T-helper 1 cell (primary cell): ENCODE results near the gene GLG1.
"Not testable (repeated sequence)": the region's sequence is repeated elsewhere in the genome, so short reads cannot be mapped to it uniquely, and the experiment has no call there.

Experiments
- DNase-seq, 5 donors: peaks; one replicate each; pipeline ENCODE4 v3.0.0-alpha.2; 2012 to 2020

Gene GLG1

DNA sequence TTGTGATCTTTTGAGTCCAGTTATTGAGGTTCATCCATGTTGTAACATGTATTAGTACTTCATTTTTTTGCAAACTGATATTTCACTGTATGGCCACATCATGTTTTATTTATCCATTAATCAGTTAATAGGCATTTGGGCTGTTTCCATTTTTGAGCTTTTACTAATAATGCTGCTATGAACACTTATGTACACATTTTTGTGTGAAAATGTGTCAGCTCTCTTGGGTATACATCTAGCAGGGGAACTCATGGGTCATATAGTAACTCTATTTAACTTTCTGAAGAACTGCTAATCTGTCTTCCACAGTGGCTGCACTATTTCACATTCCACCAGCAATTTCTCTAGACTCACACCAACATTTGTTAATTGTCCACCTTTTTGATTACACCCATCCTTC lies 82.0 kb downstream of the GLG1 start:
- no peak for DNase-seq

DNA sequence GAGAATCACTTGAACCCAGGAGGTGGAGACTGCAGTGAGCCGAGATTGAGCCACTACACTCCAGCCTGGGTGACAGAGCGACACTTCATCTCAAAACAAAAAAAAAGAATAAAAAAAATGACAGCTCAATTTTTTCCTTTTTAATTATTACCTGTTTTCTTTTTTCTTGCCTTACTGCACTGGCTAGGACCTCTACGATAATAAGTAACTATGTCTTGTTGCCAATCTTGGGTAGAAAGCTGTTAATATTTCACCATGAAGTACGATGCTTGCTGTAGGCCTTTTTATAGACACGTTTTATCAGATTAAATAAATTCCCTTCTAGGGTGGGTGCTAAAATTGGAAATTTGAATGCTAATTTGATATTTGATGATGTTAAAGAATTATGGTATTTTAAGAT lies 82.8 kb downstream of the GLG1 start:
- no peak for DNase-seq

DNA sequence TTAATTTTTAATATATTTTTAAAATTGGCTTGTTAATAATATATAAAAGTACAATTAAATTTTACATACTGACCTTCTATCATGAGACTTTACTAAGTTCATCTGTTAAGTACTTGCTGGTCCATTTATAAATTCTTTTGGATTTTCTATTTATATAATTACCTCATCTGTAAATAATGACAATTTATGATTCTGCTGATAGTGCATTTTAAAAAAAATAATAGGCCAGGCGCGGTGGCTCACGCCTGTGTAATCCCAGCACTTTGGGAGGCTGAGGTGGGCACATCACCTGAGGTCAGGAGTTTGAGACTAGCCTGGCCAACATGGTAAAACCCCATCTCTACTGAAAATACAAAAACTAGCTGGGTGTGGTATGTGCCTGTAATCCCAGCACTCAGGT lies 83.2 kb downstream of the GLG1 start:
- DNase-seq, result not testable (repeated sequence)

DNA sequence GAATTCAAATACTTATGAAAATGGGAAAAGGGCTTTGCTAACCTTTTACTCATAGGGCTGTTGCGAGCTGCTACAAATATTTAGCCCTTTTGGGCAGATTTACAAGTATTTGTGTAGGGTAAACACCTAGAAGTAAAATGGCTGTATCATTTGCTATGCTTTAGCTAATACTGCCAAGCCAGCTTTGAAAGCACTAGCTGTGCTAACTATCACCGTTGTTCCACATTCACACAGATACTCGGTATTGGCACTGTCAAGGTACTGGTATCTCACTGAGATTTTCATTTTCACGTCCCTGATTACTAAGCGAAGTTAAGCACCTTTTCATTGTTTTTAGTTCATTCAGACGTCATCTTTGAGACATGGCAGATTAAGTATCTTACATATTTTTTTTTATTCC lies 84.8 kb downstream of the GLG1 start:
- no peak for DNase-seq

DNA sequence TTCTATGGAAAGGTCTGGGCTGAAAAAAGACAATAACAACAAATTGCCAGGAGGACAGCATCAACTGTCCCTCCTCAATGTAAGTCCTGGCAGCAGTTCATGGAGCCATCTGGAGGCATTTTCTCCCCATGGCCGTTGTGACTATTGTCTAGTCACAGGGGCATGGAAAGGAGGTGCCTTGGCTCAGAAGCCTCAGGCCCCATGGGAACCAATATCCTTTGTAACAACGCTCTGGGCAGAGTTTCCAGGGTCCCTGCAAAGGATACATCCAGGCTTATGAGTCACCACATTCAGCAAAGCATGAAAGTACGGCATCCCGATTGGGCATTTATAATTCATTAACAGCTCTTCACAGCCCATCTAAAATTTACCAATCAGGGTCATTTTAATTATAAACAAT lies 85.2 kb downstream of the GLG1 start:
- DNase-seq, result no peak

DNA sequence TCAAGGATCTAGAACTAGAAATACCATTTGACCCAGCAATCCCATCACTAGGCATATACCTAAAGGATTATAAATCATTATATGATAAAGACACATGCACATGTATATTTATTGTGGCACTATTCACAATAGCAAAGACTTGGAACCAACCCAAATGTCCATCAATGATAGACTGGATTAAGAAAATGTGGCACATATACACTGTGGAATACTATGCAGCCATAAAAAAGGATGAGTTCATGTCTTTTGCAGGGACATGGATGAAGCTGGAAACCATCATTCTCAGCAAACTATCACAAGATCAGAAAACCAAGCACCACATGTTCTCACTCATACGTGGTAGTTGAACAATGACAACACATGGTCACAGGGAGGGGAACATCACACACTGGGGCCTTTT lies 88.0 kb downstream of the GLG1 start:
- not testable (repeated sequence) for DNase-seq

DNA sequence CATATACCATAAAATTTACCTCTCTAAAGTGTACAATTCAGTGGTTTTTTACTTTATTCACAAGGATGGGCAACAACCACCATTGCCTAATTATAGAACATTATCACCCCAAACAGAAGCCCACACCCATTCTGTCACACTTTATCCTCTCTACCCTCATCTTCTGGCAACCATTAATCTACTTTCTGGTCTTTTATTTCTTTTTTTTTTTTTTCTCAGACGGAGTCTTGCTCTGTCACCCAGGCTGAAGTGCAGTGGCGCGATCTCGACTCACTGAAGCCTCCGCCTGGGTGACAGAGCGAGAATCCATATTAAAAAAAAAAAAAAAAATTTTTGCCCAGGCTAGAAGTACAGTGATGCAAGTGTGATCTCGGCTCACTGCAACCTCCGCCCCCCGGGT lies 95.0 kb downstream of the GLG1 start:
- no peak for DNase-seq

DNA sequence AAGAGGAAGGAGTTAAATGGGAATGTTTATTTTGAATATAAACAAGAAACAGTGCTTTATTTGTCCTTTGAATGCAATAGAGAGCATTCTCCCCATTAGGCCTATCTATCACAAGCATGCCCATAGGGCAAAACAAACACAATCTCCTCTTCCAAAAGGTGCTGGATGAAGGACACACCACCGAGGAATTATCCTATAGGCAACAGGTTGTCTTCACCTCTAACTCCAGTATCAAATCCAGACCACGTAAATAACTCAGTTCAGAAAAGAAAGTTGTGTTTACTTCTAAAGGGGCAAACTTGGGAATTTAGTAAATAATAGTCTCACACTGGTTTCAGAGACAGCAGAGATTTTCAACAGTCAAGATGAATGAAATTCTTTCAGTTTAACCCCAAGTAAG lies 101.9 kb downstream of the GLG1 start:
- no peak for DNase-seq

DNA sequence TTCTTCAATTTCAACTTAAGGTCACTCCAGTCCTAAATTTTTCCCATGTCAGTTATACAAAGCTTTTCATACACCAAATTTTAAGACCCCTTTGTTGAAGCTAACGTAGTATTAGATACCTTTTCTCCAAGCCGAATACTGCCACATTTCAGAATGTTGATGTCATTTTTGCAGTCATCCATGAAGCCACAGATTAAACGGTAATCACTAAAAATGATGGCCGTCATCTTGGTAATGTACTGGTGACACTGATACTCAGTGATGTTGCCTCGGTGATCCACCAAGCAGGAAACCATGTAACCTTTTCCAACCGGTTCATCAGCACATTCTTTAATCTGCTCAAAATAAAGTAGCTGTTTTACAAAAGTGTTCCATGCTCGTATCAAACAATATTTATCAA lies 103.5 kb downstream of the GLG1 start:
- no peak for DNase-seq

DNA sequence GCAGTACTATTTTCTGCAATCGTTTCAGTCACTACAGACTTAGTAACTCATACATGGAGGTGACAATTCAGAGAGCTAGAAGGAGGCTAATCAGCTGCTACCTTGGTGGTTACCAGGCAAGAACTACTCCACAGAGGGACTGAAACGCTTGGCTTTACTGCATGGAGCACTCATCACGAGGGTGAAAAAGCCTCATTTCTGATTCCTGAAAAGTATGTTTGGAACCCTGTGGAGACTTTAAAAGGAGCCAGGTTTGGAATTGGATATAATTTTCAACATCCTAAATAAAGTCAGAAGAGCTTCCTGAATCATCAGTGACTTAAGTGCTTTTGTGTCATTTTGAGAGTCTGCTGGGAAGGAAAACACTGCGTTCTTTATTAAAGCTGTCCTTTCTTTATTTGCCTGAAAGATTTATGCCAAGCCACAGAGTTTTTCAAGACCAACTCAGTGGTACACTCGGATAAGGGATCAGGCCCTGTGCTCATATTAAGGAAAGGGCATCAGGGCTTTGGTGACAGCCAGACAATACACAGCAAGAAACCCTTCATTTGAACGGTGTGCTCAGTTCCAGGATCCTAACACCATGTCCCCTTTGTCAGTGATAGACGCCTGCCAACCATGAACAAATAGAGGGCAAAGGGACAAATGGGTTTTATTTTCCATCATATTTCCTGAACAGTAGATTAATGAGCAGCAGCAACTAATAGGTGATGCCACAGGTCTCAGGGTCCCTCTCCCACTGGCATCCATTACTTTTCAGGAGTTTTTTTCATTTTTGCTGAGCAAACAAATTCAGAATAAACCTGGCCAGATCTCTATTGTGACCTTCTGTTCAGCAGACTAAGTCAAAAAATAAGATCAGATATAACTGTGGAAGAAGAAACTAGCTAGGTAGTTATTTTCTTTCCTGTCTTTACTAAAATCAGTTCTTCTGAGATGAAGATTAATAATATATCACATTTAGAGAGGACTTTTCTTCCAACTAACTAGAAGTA lies 105.1 kb downstream of the GLG1 start:
- no peak for DNase-seq

DNA sequence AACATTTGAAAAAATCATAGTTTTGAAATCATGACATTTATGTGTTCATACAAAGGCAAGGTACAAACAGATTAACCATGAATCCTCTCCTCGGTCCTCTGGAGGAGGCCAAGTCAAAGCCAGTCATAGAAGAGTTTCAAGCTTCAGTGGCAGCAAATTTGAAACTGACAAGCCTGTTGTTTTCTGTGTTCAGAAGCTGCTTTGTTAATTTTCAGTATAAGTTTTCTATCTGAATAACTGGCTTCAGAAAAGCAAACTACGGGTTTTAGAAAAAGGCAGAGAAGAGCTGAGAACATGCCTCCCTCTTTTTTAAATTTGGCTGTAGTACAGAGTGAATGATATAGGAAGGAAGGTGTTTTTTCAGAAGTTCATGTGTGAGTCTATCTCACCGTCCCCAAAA lies 106.0 kb downstream of the GLG1 start:
- DNase-seq, result no peak

DNA sequence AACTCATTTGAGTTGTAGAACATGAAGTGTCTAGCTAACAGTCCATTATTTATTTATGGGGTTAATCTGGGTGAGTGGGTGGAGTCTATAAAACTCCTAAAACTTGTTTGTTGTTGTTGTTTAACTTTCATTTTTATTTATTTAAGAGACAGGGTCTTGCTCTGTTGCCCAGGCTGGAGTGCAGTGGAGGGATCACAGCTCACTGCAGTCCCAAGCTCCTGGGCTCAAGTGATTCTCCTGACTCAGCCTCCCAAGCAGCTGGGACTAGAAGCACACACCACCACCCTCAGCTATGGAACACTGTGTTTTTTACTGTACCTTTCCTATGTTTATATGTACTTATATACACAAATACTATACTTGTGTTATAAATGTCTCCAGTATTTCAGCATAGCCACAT lies 107.8 kb downstream of the GLG1 start:
- no peak for DNase-seq

DNA sequence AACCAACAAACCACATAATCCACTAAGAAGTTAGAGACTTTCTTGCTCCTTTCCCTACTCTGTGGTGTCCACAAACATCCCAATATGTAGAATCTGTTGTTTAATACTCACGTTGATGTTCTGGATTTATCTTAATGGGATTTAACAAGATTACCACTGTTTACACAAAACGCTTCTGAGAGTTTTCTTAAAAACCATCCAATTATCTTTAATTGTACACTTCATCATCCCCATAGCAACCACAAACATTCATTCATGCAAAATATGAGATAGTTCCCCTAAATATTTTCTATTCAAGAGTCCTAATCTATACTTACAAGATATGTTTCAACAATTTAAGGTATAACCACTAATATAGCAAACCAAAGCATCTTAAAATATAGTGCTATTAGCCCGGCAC lies 109.2 kb downstream of the GLG1 start:
- no peak for DNase-seq

DNA sequence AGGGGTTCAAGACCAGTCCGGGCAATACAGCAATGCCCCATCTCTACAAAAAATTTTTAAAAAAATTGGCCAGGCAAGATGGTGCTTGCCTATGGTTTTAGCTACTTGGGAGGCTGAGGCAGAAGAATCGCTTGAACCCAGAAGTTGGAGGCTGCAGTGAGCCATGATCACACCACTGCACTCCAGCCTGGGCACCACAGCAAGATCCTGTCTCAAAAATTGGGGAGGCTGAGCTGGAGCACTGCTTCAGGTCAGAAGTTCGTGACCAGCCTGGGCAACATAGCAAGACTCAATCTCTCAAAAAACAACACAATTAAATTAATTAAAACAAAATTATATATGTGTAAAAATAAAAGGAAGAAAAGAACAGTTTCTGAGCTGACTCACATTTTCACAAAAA lies 110.9 kb downstream of the GLG1 start:
- DNase-seq, result no peak

DNA sequence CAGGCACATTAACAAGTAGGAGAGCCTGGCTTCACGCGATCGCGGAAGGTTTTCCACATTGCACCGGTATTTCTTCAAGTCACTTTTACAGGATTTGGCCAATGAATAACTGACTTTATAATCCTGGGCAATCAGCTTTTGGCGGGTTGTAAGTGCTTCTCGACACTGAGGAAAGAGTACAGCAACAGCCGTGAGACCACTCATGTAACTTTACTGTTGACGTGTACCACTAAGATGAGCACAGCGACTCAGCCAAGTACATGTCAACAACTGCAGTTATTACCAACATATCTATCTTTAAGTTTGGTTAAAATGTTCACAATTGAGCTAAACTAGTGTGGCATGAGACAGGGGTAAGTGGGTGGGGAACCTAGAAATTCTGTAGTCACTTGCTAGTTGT lies 113.9 kb downstream of the GLG1 start:
- DNase-seq, result no peak

DNA sequence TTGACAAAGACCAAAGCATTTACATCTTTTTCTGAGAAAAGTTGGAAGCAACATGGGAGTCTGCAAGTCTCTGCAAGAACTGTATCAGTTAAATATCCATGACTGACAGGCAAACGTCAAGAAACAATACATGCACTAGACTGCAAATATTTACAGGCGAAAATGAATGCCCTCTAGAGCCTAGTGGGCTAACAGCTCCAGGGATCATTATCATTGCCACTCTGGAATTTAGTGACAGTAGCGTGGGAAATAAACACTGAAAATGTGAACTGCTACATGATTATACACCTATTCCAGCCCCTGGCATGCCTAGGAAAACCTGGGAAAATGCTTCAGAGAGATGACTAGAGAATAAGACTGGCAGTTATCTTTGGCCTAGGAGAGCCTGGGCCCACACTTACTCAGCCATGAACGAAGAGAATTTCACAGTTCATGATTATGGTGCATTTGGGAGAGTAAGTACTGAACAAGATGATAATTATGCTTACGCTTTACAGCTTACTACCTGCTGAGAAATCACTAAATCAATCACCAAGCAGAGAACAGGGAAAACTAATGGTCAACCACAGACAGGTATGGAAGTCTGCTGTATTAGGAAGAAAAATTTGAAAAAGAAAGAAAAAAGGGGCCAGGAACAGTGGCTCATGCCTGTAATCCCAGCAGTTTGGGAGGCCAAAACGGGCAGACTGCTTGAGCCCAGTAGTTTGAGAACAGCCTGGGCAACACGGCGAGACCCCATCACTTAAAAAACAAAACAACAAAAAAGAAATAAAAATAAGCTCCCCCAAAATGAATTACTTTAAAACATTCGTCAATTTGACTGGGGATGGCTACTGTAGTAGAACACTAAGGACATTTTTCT lies 119.0 kb downstream of the GLG1 start:
- no peak for DNase-seq

DNA sequence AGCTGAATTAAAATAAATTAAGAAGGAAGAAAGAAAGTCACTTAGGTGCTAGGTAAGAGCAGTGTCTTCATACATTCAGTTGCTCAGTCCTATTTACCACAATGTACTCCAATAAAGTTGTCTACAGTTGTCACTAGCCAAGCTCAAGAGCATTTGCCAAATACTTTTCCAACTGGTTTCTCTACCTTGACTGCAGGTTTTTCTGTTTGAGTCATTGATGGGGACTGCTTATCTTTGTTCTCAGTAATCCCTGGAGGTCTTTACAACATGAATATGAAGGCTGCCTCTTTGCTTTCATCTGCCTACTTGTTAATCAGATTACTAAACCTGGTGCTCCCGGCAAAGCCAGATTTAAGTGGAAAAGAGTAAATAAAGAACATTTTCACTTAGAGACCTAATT lies 121.0 kb downstream of the GLG1 start:
- no peak for DNase-seq

DNA sequence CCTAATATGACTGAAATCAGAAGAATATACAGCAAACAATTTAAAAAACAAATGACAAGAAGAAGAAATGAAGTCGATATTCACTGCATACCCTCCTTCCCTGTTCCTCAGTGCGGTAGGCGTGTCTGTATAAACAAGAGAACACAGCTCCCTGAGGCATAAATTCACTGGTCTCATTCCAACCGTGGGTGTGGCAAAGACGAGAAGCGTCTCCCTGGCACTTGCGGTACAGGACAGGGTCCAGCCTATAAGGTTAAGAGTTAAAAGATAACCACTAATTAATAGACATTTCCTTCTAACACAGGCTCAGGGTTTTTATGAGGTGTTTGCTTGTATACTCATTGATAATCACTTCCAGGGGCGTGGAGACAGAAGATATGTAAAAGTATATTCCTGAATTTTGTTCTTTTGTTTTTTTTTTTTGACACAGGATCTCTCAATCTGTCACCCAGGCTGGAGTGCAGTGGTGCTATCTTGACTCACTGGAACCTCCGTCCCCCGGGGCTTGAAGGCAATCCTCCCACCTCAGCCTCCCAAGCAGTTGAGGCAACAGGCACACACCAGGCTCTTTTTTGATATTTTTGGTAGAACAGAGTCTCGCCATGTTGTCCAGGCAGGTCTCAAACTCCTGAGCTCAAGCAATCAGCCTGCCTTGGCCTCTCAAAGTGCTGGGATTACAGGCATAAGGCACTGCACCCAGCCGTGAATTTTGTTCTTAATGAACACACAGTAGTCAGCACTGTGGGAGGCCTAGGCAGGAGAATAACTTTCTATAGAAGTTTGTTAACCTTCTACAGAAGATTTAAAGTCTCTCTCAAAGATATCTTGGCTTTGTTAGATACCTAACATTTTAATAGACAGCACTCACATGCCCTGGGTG lies 126.5 kb downstream of the GLG1 start:
- no peak for DNase-seq

DNA sequence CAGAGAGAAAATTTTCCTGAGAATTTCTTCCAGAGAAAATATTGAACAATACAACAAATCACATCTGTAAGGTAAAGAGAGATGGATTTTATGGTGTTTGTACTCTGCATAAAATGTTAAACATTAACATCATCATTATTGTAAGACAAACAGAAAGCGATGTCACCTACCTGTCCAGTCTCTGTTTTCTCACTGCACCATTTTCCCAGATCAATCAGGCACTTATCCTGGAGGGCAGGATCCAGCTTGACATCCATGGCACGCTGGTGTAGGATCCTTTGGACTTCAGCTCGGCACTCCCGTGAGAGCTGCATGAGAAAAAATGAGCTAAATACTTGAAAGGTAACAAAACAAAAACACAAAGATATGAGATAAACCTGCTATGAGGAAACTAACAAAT lies 129.7 kb downstream of the GLG1 start:
- no peak for DNase-seq

DNA sequence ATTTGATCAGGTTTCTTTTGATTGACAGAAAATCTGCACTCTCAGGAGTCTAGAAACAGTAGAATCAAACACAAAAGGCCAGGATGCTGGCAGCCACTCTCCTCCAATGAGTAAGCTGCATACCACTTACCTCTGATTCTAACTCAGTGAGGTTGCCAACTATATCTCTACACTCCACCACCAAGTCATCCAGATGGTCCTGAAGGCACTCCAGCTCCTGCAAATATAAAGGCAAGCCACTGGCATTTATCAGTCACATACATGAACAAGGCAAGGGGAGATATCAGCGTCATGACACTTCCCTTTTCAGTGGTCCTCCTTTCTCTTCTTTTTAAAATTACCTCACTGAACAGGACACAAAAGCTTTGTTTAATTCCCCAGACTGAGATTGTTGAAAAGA lies 132.5 kb downstream of the GLG1 start:
- no peak for DNase-seq

DNA sequence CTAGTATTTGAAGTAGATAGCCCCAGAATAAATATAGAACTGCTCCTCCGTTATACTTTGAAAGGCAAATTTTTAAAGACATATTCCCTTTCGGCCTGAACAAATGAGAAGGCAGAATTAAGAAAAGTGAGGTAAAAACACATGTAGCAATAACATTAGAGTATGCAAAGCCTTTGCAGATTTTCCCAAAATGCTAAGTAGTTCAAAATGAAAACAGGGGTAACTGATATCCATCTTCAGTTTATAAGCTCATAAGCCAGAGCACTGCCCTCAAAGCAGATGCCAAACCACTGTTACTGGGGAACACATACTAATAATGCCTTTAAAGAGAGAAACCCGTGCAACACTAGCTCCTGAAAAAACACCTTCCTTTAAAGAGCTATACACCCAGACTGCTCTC lies 134.4 kb downstream of the GLG1 start:
- no peak for DNase-seq

DNA sequence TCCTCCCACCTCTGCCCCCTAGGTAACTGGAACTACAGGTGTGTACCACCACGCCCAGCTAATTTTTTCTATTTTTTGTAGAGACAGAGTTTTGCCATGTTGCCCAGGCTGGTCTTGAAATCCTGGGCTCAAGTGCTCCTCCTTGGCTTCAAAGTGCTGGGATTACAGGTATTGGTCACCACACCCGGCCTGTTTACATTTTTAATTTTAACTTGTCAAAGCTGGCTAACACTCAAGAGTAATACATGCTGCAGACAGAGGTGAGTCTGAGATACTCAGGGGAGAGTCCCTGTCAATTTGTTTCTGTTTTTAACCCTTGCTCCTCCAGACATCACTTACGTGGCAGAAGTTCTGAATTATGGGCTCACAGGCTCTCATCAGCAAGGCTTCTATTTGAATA lies 134.9 kb downstream of the GLG1 start:
- DNase-seq, result no peak

DNA sequence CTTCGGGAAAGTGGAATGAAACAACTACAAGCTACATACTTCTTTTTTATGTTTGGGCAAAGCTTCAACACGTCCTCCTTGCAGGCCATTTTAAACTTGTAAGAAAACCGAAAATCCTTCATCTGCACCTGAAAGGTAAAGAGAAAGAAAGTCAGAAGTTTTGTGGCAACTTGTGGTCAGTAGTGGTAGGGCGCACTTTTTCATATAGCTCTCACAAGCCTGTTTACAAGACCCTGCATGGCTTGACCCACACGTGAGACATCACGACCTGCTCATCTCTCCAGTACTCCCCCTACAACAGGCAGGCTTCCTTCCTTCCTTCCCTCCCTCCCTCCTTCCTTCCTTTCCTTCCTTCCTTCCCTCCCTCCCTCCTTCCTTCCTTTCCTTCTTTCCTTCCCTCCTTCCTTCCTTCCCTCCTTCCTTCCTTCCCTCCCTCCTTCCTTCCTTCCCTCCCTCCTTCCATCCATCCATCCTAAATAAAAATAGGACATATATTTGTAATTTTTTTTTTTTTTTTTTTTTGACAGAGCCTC lies 136.9 kb downstream of the GLG1 start:
- DNase-seq, result no peak
